Astrocyte (in vitro differentiated cells and primary cell): ENCODE results near the gene CIROP. TPM values are rescaled to one million over a fixed set of nuclear protein-coding genes. Genes with fewer than 3 reads are reported as not detected.

Experiments used
- DNase-seq: peaks from one replicate; pipeline ENCODE4 v3.0.0-alpha.2; 2010; ENCODE audit warnings: low read depth
- FAIRE-seq: peaks from 2 replicates; lab custom pipeline; 2011; peaks lifted over from hg19 to GRCh38; lab: Jason Lieb, UNC
- H2AFZ ChIP-seq: 2 replicates; pipeline ENCODE4 v1.6.0; 2012; ENCODE audit warnings: low read depth, low read length, inconsistent platforms
- H3K27ac ChIP-seq: 2 replicates; pipeline ENCODE4 v1.5.1; 2011; ENCODE audit warnings: low read depth, low read length, inconsistent platforms
- H3K27me3 ChIP-seq: 2 replicates; pipeline ENCODE4 v1.6.0; 2011; ENCODE audit warnings: low read length, inconsistent platforms; ENCODE audit not compliant: insufficient read depth
- H3K36me3 ChIP-seq: 2 replicates; pipeline ENCODE4 v1.5.1; 2011; ENCODE audit warnings: low read length, inconsistent platforms; ENCODE audit not compliant: insufficient read depth
- H3K4me1 ChIP-seq: 2 replicates; pipeline ENCODE4 v1.5.1; 2011; ENCODE audit warnings: low read length, inconsistent platforms; ENCODE audit not compliant: insufficient read depth
- H3K4me2 ChIP-seq: 2 replicates; pipeline ENCODE4 v1.6.0; 2012; ENCODE audit warnings: low read length, inconsistent platforms
- H3K4me3 ChIP-seq: 2 replicates; pipeline ENCODE4 v1.5.1; 2011; ENCODE audit warnings: low read depth, mild to moderate bottlenecking, low read length, inconsistent platforms; ENCODE audit not compliant: insufficient read depth
- H3K79me2 ChIP-seq: 2 replicates; pipeline ENCODE4 v1.6.0; 2012; ENCODE audit warnings: mild to moderate bottlenecking, low read length, inconsistent platforms; ENCODE audit not compliant: insufficient read depth
- H3K9ac ChIP-seq: 2 replicates; pipeline ENCODE4 v1.6.0; 2012; ENCODE audit warnings: mild to moderate bottlenecking, low read length, inconsistent platforms
- H3K9me3 ChIP-seq: 2 replicates; pipeline ENCODE4 v1.5.1; 2012; ENCODE audit warnings: low read depth, mild to moderate bottlenecking, low read length, inconsistent platforms; ENCODE audit not compliant: insufficient read depth
- H4K20me1 ChIP-seq: 2 replicates; pipeline ENCODE4 v1.6.0; 2012; ENCODE audit warnings: low read length, inconsistent platforms; ENCODE audit not compliant: insufficient read depth
- H3K27ac Mint-ChIP-seq: one replicate; pipeline ENCODE4 v1.8.0; 2021; ENCODE audit warnings: mild to moderate bottlenecking, mixed read lengths; ENCODE audit not compliant: unreplicated experiment
- H3K27me3 Mint-ChIP-seq: one replicate; pipeline ENCODE4 v1.8.0; 2021; ENCODE audit warnings: low read depth, mixed read lengths; ENCODE audit not compliant: unreplicated experiment
- H3K36me3 Mint-ChIP-seq: one replicate; pipeline ENCODE4 v1.8.0; 2021; ENCODE audit warnings: low read depth, mixed read lengths; ENCODE audit not compliant: unreplicated experiment
- H3K4me1 Mint-ChIP-seq: one replicate; pipeline ENCODE4 v1.8.0; 2021; ENCODE audit warnings: low read depth, mixed read lengths; ENCODE audit not compliant: unreplicated experiment
- H3K4me3 Mint-ChIP-seq: one replicate; pipeline ENCODE4 v1.8.0; 2021; ENCODE audit warnings: mild to moderate bottlenecking, moderate library complexity, mixed read lengths; ENCODE audit not compliant: unreplicated experiment
- H3K9me3 Mint-ChIP-seq: one replicate; pipeline ENCODE4 v1.8.0; 2021; ENCODE audit warnings: mild to moderate bottlenecking, mixed read lengths; ENCODE audit not compliant: unreplicated experiment
- EZH2 ChIP-seq: IDR thresholded peaks from 2 replicates; pipeline ENCODE4 v1.6.1; 2012; ENCODE audit warnings: mild to moderate bottlenecking, low read length, inconsistent platforms; ENCODE audit not compliant: insufficient read depth
- total RNA-seq: library from RNA; stranded (reverse); gene quantifications from 2 replicates; pipeline ENCODE4 v1.2.1, GENCODE V29; 2021
- TF ChIP-seq, protein P1 (sequence below): IDR thresholded peaks from 2 replicates; pipeline ENCODE4 v1.5.1; 2011; ENCODE audit warnings: low read depth, mild to moderate bottlenecking, inconsistent platforms, low read length, moderate library complexity; ENCODE audit not compliant: insufficient read depth

The CIROP gene
- total RNA-seq, 1 donor from 2014 or later: not detected

DNA sequence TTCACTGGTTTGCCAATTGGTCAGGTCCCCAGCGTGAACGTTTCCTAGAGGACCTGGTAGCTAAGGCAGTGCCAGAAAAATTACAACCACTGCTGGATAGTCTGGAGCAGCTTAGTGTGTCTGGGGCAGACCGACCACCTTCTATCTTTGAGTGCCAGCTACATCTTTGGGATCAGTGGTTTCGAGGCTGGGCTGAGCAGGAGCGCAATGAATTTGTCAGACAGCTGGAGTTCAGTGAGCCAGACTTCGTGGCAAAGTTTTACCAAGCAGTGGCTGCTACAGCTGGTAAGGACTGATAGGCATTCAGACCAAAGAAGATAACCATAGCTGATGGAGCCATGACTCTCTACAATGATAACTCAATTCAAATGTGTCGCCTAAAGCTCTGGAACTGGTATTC is 7.0 kb downstream of the CIROP start:
- Histone ChIP-seq H4K20me1 (peaks cover 66% of the 10 kb centered on the region), H3K4me3 (no peak overlapping the region), H3K27ac (no peak overlapping the region), H3K9me3 (no peaks in the 10 kb centered on the region), H3K4me2 (peak overlapping the region; percentile 89), H3K36me3 (peaks cover 18% of the 10 kb centered on the region), H3K4me1 (peaks cover 17% of the 10 kb centered on the region), H3K79me2 (peaks cover 57% of the 10 kb centered on the region), H3K27me3 (no peaks in the 10 kb centered on the region), H2AFZ (no peak overlapping the region), H3K9ac (no peak overlapping the region)
- no peak for FAIRE-seq
- no peak overlapping the region for H3K27ac Mint-ChIP-seq
- TF ChIP-seq, protein P1, sequence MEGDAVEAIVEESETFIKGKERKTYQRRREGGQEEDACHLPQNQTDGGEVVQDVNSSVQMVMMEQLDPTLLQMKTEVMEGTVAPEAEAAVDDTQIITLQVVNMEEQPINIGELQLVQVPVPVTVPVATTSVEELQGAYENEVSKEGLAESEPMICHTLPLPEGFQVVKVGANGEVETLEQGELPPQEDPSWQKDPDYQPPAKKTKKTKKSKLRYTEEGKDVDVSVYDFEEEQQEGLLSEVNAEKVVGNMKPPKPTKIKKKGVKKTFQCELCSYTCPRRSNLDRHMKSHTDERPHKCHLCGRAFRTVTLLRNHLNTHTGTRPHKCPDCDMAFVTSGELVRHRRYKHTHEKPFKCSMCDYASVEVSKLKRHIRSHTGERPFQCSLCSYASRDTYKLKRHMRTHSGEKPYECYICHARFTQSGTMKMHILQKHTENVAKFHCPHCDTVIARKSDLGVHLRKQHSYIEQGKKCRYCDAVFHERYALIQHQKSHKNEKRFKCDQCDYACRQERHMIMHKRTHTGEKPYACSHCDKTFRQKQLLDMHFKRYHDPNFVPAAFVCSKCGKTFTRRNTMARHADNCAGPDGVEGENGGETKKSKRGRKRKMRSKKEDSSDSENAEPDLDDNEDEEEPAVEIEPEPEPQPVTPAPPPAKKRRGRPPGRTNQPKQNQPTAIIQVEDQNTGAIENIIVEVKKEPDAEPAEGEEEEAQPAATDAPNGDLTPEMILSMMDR: no peak
- TF ChIP-seq EZH2: no peak
- DNase-seq: no peak
- H3K4me3 Mint-ChIP-seq: no peak overlapping the region
- H3K36me3 Mint-ChIP-seq: peaks cover 18% of the 10 kb centered on the region
- H3K4me1 Mint-ChIP-seq: peaks cover 20% of the 10 kb centered on the region
- no peaks in the 10 kb centered on the region for H3K27me3 Mint-ChIP-seq
- H3K9me3 Mint-ChIP-seq: no peaks in the 10 kb centered on the region

DNA sequence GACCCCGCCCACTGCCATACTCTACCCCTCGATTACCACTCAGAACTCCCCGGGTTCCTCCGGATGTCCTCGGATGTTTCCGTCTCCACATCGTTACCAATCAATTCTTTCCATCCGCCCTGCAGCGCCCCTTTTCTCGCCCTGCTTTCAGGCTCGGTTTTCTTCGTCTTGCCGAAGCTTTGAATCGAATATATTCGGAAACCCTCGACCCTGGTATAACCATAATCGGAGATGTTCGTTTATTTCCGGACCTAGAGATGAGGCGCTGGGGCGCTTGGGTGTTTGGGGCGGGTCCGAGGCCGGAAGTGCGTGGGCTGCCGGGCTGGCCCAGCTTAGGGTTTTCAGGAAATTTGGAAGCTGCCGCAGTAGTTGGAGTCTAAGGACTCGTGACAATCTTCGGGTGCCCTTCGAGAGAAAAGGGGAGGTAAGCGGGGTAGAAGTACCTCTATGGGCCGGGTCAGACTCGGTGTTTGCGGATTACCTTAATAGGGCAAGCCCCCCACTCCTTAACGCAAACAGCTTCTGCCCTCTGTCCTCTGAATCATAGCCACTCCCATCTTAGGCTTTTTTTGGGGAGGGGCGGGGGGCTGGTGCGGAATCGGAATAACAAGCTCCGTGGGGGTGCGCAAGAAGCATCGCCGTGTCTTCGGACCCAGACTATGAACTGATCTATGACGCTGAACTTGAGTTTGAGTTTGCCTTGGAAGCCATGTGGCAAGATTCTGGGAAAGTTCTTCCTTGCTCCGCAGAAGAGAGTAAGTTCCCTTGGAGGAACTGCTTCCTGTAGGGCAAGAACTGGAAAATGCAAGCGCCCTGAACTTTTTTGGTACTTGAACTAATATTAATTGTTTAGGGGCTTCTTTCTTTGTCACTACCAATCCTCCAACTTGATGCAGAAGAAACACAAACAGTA is 9.3 kb downstream of the CIROP start, which contains the start of gene C14orf119:
Gene C14orf119 (plus strand): TSS at position 310 of the 913 bp plus-strand sequence. CDS start 2,154 bp downstream, outside the sequence.
- Histone ChIP-seq H3K27ac (peak within 1 kb of the TSS; percentile 99), H3K4me3 (peak within 1 kb of the TSS; percentile 93), H3K36me3 (peaks cover 27% of the 10 kb centered on the region), H3K9me3 (no peaks in the 10 kb centered on the region), H3K79me2 (peaks cover 80% of the 10 kb centered on the region), H3K27me3 (no peaks in the 10 kb centered on the region), H4K20me1 (peaks cover 75% of the 10 kb centered on the region), H3K4me2 (peak within 1 kb of the TSS; percentile 98), H2AFZ (peak within 1 kb of the TSS; percentile 99), H3K4me1 (peaks cover 17% of the 10 kb centered on the region), H3K9ac (peak within 1 kb of the TSS; percentile 97)
- Mint-ChIP-seq H3K4me1 (peaks cover 30% of the 10 kb centered on the region), H3K9me3 (no peaks in the 10 kb centered on the region), H3K36me3 (peaks cover 19% of the 10 kb centered on the region), H3K4me3 (no peak within 1 kb of the TSS), H3K27ac (no peak within 1 kb of the TSS), H3K27me3 (no peaks in the 10 kb centered on the region)
- FAIRE-seq (no peak), DNase-seq (peak; percentile 96)
- TF ChIP-seq EZH2: no peak

DNA sequence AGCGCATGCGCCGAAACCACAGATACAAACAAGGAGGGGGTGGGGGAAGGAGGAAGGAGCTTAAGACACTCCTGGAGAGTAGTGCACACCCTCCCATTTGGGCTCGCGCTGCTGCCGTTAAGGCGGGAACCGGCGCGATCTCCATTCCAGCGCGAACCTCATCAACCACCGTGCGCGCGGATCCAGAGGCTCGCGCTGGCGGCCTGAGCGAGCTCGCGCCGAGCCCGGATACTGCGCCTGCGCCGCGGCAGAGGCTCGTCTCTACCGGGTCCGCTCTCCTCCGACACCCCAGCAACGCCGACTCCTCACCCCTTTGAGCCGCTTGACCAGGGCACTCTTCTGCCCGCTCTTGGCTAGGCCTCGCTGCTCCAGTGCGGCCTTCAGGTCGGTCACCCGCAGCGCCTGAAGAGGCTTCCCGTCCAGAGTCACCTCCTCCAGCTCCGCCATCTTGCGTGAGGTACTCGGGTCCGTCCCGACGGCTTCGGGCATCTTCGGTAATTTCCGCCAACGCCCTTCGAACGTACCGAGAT is 10.1 kb downstream of the CIROP start, which contains the start of gene ACIN1:
Gene ACIN1 (minus strand): TSS at position 471 of the 530 bp plus-strand sequence. CDS start 24 bp downstream, at position 447.
- H3K9me3 Mint-ChIP-seq: no peaks in the 10 kb centered on the region
- Histone ChIP-seq H3K9ac (peak within 1 kb of the TSS; percentile 97), H3K4me2 (peak within 1 kb of the TSS; percentile 98), H2AFZ (peak within 1 kb of the TSS; percentile 99), H3K27ac (peak within 1 kb of the TSS; percentile 99), H3K4me3 (peak within 1 kb of the TSS; percentile 93), H3K36me3 (peaks cover 33% of the 10 kb centered on the region), H3K4me1 (peaks cover 17% of the 10 kb centered on the region), H3K27me3 (no peaks in the 10 kb centered on the region), H4K20me1 (peaks cover 75% of the 10 kb centered on the region), H3K79me2 (peaks cover 88% of the 10 kb centered on the region), H3K9me3 (no peaks in the 10 kb centered on the region)
- no peak within 1 kb of the TSS for H3K4me3 Mint-ChIP-seq
- no peak within 1 kb of the TSS for H3K27ac Mint-ChIP-seq
- no peaks in the 10 kb centered on the region for H3K27me3 Mint-ChIP-seq
- no peak for FAIRE-seq
- H3K4me1 Mint-ChIP-seq: peaks cover 36% of the 10 kb centered on the region
- peaks cover 18% of the 10 kb centered on the region for H3K36me3 Mint-ChIP-seq
- TF ChIP-seq, protein P1: no peak
- no peak for TF ChIP-seq EZH2
- peak; percentile 77 for DNase-seq
